Panc1 (cell line): ENCODE results near the gene EML6.

Source experiments
- CTCF ChIP-seq: fragments of 450-650 bp; IDR thresholded peaks from 2 replicates; pipeline ENCODE4 v1.5.1; 2017; ENCODE audit warnings: mild to moderate bottlenecking
- TCF7L2 ChIP-seq: IDR thresholded peaks from 2 replicates; pipeline ENCODE4 v1.6.1; 2011; ENCODE audit warnings: mild to moderate bottlenecking, low read depth, low read length, inconsistent platforms

GRCh38 chr2:54768772-54769428 lies 45.4 kb downstream of the EML6 start:
- TF ChIP-seq CTCF = no peak
- TF ChIP-seq TCF7L2 = no peak
